ENCODE data around the gene SLC32A1. TPM values are rescaled to one million over a fixed set of nuclear protein-coding genes. Genes with fewer than 3 reads are reported as not detected.

The SLC32A1 gene
- total and polyA plus RNA-seq, 2 of the 13 experiments (the other 11 are each of a cell fraction or from before 2014, with no cell fraction given) = not detected

DNA sequence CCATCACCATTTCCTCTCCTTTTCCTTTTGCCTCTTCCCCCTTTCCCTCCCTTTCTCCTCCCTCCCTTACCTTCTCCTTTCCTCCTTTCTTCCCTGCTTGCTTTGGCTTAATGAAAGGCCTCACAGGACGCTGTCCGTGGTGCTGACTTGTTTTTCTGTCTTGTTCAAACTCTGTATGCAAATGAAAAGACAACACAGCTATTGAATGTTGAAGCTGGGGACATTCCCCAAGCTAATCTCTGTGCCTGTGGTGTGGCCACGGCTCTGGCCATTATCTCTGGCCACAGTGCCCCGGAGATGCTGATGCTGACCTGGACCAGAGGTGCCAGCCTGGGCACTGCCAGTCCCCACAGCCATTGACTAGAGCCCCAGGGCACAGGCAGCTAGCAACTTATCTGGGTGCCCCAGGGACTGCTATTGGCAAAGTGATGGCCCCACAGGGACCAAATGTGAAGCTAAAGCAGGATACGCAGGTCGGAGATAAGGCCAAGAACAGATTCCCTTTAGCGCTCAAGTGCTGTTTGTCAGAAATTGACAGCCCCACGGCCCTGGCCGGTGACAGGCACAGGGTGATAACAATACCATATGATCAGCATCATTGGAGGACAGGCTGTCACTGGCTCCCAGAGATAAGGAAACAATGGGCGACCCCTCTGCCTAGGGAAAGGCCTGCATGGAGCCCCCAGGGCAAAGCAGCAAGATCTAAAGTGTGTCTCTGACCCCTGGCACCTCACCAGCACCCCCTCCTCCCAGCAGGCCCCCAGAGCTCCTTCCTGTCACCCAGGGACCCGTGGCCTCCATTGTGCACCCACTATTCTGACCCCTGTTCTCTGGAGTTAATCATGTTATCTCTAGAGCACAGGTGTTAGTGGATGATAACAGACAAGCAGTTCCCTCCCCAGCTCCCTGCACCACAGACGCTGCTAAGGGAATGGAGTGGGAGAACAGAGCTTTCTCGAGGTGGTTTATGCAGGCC lies 31.6 kb upstream of the SLC32A1 start (continued):
- TF ChIP-seq KLF16 (CRISPR knock-in tag; IDR thresholded peaks at IDR 0.05) (peak in 1 of 2 experiments; percentile 99; a peak in 2 of 4 replicates), KLF9 (CRISPR knock-in tag; IDR thresholded peaks at IDR 0.05; ENCODE audit: low read depth) (peak; percentile 82; the same call in 1 of the 2 replicates), GFI1 (CRISPR knock-in tag; IDR thresholded peaks at IDR 0.05; ENCODE audit: borderline replicate concordance) (no peak), HNF4A (CRISPR knock-in tag; IDR thresholded peaks at IDR 0.05) (no peak), WIZ (CRISPR knock-in tag; IDR thresholded peaks at IDR 0.05) (peak; percentile 99), ZNF160 (CRISPR knock-in tag; IDR thresholded peaks at IDR 0.05) (peak; percentile 92; the same call in 1 of the 2 replicates), STAT5B (CRISPR knock-in tag; IDR thresholded peaks at IDR 0.05) (peak; percentile 94), ZNF550 (CRISPR knock-in tag; IDR thresholded peaks at IDR 0.05; ENCODE audit: borderline replicate concordance) (no peak), ZFAT (CRISPR knock-in tag; conservative IDR thresholded peaks at IDR 0.05) (no peak), AGO2 (optimal IDR thresholded peaks at IDR 0.05; ENCODE audit: low read depth, low read length) (no peak), ZFP36L1 (CRISPR knock-in tag; IDR thresholded peaks at IDR 0.05) (0 out of 2 replicates have a peak, but pooled peaks have one; percentile 63), ZBTB1 (CRISPR knock-in tag; IDR thresholded peaks at IDR 0.05; ENCODE audit: borderline replicate concordance) (0 out of 2 replicates have a peak, but pooled peaks have one; percentile 64)
- TF ChIP-seq, protein P1, sequence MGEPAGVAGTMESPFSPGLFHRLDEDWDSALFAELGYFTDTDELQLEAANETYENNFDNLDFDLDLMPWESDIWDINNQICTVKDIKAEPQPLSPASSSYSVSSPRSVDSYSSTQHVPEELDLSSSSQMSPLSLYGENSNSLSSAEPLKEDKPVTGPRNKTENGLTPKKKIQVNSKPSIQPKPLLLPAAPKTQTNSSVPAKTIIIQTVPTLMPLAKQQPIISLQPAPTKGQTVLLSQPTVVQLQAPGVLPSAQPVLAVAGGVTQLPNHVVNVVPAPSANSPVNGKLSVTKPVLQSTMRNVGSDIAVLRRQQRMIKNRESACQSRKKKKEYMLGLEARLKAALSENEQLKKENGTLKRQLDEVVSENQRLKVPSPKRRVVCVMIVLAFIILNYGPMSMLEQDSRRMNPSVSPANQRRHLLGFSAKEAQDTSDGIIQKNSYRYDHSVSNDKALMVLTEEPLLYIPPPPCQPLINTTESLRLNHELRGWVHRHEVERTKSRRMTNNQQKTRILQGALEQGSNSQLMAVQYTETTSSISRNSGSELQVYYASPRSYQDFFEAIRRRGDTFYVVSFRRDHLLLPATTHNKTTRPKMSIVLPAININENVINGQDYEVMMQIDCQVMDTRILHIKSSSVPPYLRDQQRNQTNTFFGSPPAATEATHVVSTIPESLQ (CRISPR knock-in tag; conservative IDR thresholded peaks at IDR 0.05) = peak; percentile 96; the same call in 1 of the 2 replicates
- TF ChIP-seq, protein P2, sequence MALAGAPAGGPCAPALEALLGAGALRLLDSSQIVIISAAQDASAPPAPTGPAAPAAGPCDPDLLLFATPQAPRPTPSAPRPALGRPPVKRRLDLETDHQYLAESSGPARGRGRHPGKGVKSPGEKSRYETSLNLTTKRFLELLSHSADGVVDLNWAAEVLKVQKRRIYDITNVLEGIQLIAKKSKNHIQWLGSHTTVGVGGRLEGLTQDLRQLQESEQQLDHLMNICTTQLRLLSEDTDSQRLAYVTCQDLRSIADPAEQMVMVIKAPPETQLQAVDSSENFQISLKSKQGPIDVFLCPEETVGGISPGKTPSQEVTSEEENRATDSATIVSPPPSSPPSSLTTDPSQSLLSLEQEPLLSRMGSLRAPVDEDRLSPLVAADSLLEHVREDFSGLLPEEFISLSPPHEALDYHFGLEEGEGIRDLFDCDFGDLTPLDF (CRISPR knock-in tag; IDR thresholded peaks at IDR 0.05) = no peak
- TF ChIP-seq, protein P3, sequence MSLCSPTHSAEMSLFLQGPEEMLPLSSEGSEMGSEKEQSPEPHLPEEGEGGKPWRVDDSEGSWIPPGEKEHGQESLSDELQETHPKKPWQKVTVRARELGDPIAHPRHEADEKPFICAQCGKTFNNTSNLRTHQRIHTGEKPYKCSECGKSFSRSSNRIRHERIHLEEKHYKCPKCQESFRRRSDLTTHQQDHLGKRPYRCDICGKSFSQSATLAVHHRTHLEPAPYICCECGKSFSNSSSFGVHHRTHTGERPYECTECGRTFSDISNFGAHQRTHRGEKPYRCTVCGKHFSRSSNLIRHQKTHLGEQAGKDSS (CRISPR knock-in tag; IDR thresholded peaks at IDR 0.05; ENCODE audit: borderline replicate concordance, low read depth) = peak; percentile 85; the same call in 1 of the 2 replicates
- TF ChIP-seq, protein P4, sequence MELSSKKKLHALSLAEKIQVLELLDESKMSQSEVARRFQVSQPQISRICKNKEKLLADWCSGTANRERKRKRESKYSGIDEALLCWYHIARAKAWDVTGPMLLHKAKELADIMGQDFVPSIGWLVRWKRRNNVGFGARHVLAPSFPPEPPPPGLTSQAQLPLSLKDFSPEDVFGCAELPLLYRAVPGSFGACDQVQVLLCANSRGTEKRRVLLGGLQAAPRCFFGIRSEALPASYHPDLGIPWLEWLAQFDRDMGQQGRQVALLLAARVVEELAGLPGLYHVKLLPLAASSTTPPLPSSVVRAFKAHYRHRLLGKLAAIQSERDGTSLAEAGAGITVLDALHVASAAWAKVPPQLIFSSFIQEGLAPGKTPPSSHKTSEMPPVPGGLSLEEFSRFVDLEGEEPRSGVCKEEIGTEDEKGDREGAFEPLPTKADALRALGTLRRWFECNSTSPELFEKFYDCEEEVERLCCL (CRISPR knock-in tag; IDR thresholded peaks at IDR 0.05; ENCODE audit: borderline replicate concordance) = peak; percentile 46; the same call in 1 of the 2 replicates
